GM06990 (cell line): ENCODE data around the gene C1orf198.

Experiments used
- DNase-seq: peaks from one replicate; pipeline ENCODE4 v3.0.0-alpha.2; 2011; ENCODE audit not compliant: insufficient read length; ENCODE audit errors: extremely low read depth
- H3K27me3 ChIP-seq: replicated peaks from 2 replicates; pipeline ENCODE4 v1.6.0; 2011; ENCODE audit warnings: low read length; ENCODE audit not compliant: control insufficient read depth, insufficient read depth
- H3K36me3 ChIP-seq: 2 replicates; pipeline ENCODE4 v1.5.1; 2011; ENCODE audit warnings: low read length; ENCODE audit not compliant: control insufficient read depth, insufficient read depth
- H3K4me3 ChIP-seq: replicated peaks from 2 replicates; pipeline ENCODE4 v1.5.1; 2011; ENCODE audit warnings: low read depth, mild to moderate bottlenecking, control low read depth, low read length
- TF ChIP-seq, protein P1 (sequence below): IDR thresholded peaks from 2 replicates; pipeline ENCODE4 v1.5.1; 2011; ENCODE audit warnings: low read length, control low read depth, mild to moderate bottlenecking, inconsistent platforms; ENCODE audit not compliant: insufficient read depth, poor library complexity, severe bottlenecking

Gene C1orf198

DNA sequence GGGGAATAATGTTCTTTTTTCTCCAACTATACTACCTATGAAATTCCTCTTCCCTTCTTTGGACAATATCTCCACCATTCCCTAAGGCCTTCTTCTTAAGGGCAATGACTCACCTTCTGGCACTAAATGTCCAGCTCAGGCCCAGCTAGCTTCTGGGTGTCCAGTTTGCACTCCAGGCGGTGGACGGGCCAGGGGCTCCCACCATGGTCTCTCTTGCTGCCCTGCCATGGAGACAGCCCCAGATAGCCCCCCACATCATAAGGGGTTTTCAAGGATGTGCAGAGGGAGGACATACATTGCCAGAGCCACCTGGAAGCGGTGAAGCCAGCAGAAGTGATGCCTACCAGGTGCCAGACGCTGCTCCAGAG is 43.8 kb downstream of the C1orf198 start:
- no peaks in the 10 kb centered on the region; the same call in none of the 2 replicates for H3K27me3 ChIP-seq
- DNase-seq, result no peak
- TF ChIP-seq, protein P1, sequence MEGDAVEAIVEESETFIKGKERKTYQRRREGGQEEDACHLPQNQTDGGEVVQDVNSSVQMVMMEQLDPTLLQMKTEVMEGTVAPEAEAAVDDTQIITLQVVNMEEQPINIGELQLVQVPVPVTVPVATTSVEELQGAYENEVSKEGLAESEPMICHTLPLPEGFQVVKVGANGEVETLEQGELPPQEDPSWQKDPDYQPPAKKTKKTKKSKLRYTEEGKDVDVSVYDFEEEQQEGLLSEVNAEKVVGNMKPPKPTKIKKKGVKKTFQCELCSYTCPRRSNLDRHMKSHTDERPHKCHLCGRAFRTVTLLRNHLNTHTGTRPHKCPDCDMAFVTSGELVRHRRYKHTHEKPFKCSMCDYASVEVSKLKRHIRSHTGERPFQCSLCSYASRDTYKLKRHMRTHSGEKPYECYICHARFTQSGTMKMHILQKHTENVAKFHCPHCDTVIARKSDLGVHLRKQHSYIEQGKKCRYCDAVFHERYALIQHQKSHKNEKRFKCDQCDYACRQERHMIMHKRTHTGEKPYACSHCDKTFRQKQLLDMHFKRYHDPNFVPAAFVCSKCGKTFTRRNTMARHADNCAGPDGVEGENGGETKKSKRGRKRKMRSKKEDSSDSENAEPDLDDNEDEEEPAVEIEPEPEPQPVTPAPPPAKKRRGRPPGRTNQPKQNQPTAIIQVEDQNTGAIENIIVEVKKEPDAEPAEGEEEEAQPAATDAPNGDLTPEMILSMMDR, result no peak
- H3K4me3 ChIP-seq, result no peak overlapping the region
- H3K36me3 ChIP-seq, result no peaks in the 10 kb centered on the region

GRCh38 chr1:230823931-230824381 is 44.4 kb downstream of the C1orf198 start:
- TF ChIP-seq, protein P1, result no peak
- H3K36me3 ChIP-seq, result no peaks in the 10 kb centered on the region
- no peak for DNase-seq
- H3K27me3 ChIP-seq, result no peaks in the 10 kb centered on the region; the same call in none of the 2 replicates
- H3K4me3 ChIP-seq, result no peak overlapping the region

DNA sequence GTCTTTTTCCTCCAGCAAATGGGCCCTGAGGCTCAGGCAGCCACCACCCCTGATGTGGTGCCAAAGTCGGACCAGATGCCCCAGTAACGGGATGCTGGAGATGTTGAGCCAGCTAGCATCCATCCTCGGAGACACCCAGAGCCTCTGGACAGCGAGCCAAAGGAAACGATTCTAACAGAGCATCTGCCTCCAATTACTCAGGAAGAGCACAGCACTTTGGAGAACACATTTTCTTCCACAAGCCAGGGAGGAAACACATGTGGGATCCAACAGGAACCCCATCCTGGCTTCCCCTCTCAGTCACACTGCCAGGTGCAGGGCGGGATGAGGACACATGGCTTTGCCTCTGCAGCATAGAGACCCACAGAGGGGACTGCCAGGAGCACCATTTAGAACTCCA is 44.9 kb downstream of the C1orf198 start:
- Histone ChIP-seq H3K36me3 (no peaks in the 10 kb centered on the region), H3K4me3 (no peak overlapping the region), H3K27me3 (no peaks in the 10 kb centered on the region; the same call in none of the 2 replicates)
- DNase-seq, result no peak
- TF ChIP-seq, protein P1, result no peak

- H3K4me3 ChIP-seq, result no peak overlapping the region
- H3K36me3 ChIP-seq, result no peaks in the 10 kb centered on the region
- no peak for DNase-seq
- no peaks in the 10 kb centered on the region; the same call in none of the 2 replicates for H3K27me3 ChIP-seq
- TF ChIP-seq, protein P1, result no peak
Observed at GRCh38 chr1:230822092-230822581, 46.2 kb downstream of the C1orf198 start.

GRCh38 chr1:230821346-230821745 is 47.0 kb downstream of the C1orf198 start:
- no peaks in the 10 kb centered on the region for H3K36me3 ChIP-seq
- TF ChIP-seq, protein P1, result no peak
- DNase-seq, result no peak
- H3K4me3 ChIP-seq, result no peak overlapping the region
- no peaks in the 10 kb centered on the region; the same call in none of the 2 replicates for H3K27me3 ChIP-seq

GRCh38 chr1:230820568-230820967 is 47.8 kb downstream of the C1orf198 start:
- TF ChIP-seq, protein P1, result no peak
- H3K4me3 ChIP-seq, result no peak overlapping the region
- H3K27me3 ChIP-seq, result no peaks in the 10 kb centered on the region; the same call in 1 of the 2 replicates
- H3K36me3 ChIP-seq, result no peaks in the 10 kb centered on the region
- DNase-seq, result no peak
